Neural progenitor cell (in vitro differentiated cells): ENCODE results near the gene TELO2. TPM values are rescaled to one million over a fixed set of nuclear protein-coding genes. Genes with fewer than 3 reads are reported as not detected.

Experiments
- DNase-seq: peaks from one replicate; pipeline ENCODE4 v3.0.0-alpha.2; 2016; ENCODE audit warnings: low spot score
- H2AFZ ChIP-seq: fragments of 200-600 bp; sonication (generic); replicated peaks from 2 replicates; pipeline ENCODE4 v1.6.1; 2016; ENCODE audit warnings: antibody characterized with exemption
- H3F3A ChIP-seq: fragments of 200-600 bp; sonication (generic); 2 replicates; pipeline ENCODE4 v1.6.1; 2016; ENCODE audit warnings: antibody characterized with exemption, low read depth
- H3K27ac ChIP-seq: fragments of 200-600 bp; sonication (generic); 2 replicates; pipeline ENCODE4 v1.5.1; 2016; ENCODE audit warnings: mild to moderate bottlenecking
- H3K27me3 ChIP-seq: fragments of 200-600 bp; sonication (generic); 2 replicates; pipeline ENCODE4 v1.6.1; 2016; ENCODE audit warnings: mild to moderate bottlenecking, moderate library complexity
- H3K36me3 ChIP-seq: fragments of 200-600 bp; sonication (generic); 2 replicates; pipeline ENCODE4 v1.5.1; 2016
- H3K4me1 ChIP-seq: fragments of 200-600 bp; sonication (generic); 2 replicates; pipeline ENCODE4 v1.6.1; 2016; ENCODE audit warnings: mixed run types
- H3K4me2 ChIP-seq: fragments of 200-600 bp; sonication (generic); 2 replicates; pipeline ENCODE4 v1.6.1; 2016
- H3K4me3 ChIP-seq: fragments of 200-600 bp; sonication (generic); 2 replicates; pipeline ENCODE4 v1.5.1; 2016
- H3K79me2 ChIP-seq: fragments of 200-600 bp; sonication (generic); 2 replicates; pipeline ENCODE4 v1.6.1; 2016; ENCODE audit warnings: low read depth
- H3K9ac ChIP-seq: fragments of 200-600 bp; sonication (generic); 2 replicates; pipeline ENCODE4 v1.6.1; 2016
- H3K9me3 ChIP-seq: fragments of 200-600 bp; sonication (generic); 2 replicates; pipeline ENCODE4 v1.5.1; 2016; ENCODE audit warnings: low read depth
- H4K20me1 ChIP-seq: fragments of 200-600 bp; sonication (generic); 2 replicates; pipeline ENCODE4 v1.6.1; 2016; ENCODE audit warnings: low read depth
- H3K27ac Mint-ChIP-seq: 3 replicates; pipeline ENCODE4 v1.8.0; 2021; ENCODE audit warnings: mixed read lengths
- H3K27me3 Mint-ChIP-seq: 2 replicates; pipeline ENCODE4 v1.8.0; 2022; ENCODE audit warnings: low read depth, mild to moderate bottlenecking, inconsistent platforms, moderate library complexity, mixed read lengths; ENCODE audit not compliant: insufficient read depth
- H3K36me3 Mint-ChIP-seq: 3 replicates; pipeline ENCODE4 v1.8.0; 2021; ENCODE audit warnings: mixed read lengths
- H3K4me1 Mint-ChIP-seq: 3 replicates; pipeline ENCODE4 v1.8.0; 2021; ENCODE audit warnings: mixed read lengths
- H3K4me3 Mint-ChIP-seq: 3 replicates; pipeline ENCODE4 v1.8.0; 2021; ENCODE audit warnings: mild to moderate bottlenecking, moderate library complexity, mixed read lengths
- H3K9me3 Mint-ChIP-seq: 3 replicates; pipeline ENCODE4 v1.8.0; 2020; ENCODE audit warnings: mixed read lengths
- CTCF ChIP-seq: fragments of 200-600 bp; sonication (generic); IDR thresholded peaks from 2 replicates; pipeline ENCODE4 v1.5.1; 2017; ENCODE audit warnings: antibody characterized with exemption, mild to moderate bottlenecking
- EZH2 ChIP-seq: fragments of 200-600 bp; sonication (generic); IDR thresholded peaks from 2 replicates; pipeline ENCODE4 v1.6.1; 2017; ENCODE audit warnings: antibody characterized with exemption, mild to moderate bottlenecking, moderate library complexity
- EZH2phosphoT487 ChIP-seq: fragments of 200-600 bp; sonication (generic); IDR thresholded peaks from 2 replicates; pipeline ENCODE4 v1.6.1; 2017; ENCODE audit warnings: antibody characterized with exemption
- total RNA-seq: library from RNA; depleted of rRNA; stranded (reverse); fragments of >200 nt; gene quantifications from 2 replicates; pipeline ENCODE4 v1.2.3, GENCODE V29; 2015; ENCODE audit warnings: low replicate concordance

The TELO2 gene
- total RNA-seq, 1 donor from 2014 or later: 18.3 TPM

GRCh38 chr16:1497014-1497598 lies 3.9 kb downstream of the TELO2 start:
- H3K36me3 Mint-ChIP-seq: peaks cover 2% of the 10 kb centered on the region
- no peaks in the 10 kb centered on the region for H3K9me3 Mint-ChIP-seq
- Histone ChIP-seq H3K4me2 (no peak overlapping the region), H4K20me1 (peaks cover 12% of the 10 kb centered on the region), H3K27me3 (no peaks in the 10 kb centered on the region), H3K4me3 (no peak overlapping the region), H3F3A (peaks cover 11% of the 10 kb centered on the region), H3K36me3 (no peaks in the 10 kb centered on the region), H3K9ac (no peak overlapping the region), H3K4me1 (peaks cover 10% of the 10 kb centered on the region), H3K27ac (no peak overlapping the region), H3K79me2 (peaks cover 23% of the 10 kb centered on the region), H2AFZ (no peak overlapping the region), H3K9me3 (no peaks in the 10 kb centered on the region)
- no peak for DNase-seq
- no peak overlapping the region for H3K27ac Mint-ChIP-seq
- TF ChIP-seq EZH2phosphoT487: no peak
- TF ChIP-seq CTCF: no peak
- no peak for TF ChIP-seq EZH2
- H3K27me3 Mint-ChIP-seq: no peaks in the 10 kb centered on the region
- H3K4me1 Mint-ChIP-seq: peaks cover 7% of the 10 kb centered on the region
- no peak overlapping the region for H3K4me3 Mint-ChIP-seq

GRCh38 chr16:1498899-1499676 lies 5.9 kb downstream of the TELO2 start:
- Histone ChIP-seq H2AFZ (no peak overlapping the region), H3K27ac (no peak overlapping the region), H3K27me3 (no peaks in the 10 kb centered on the region), H3K79me2 (peaks cover 15% of the 10 kb centered on the region), H3K9me3 (no peaks in the 10 kb centered on the region), H3K36me3 (no peaks in the 10 kb centered on the region), H3K4me1 (peaks cover 2% of the 10 kb centered on the region), H3K9ac (no peak overlapping the region), H4K20me1 (peaks cover 8% of the 10 kb centered on the region), H3F3A (no peaks in the 10 kb centered on the region), H3K4me3 (no peak overlapping the region), H3K4me2 (no peak overlapping the region)
- TF ChIP-seq EZH2phosphoT487 (no peak), CTCF (no peak), EZH2 (no peak)
- no peak overlapping the region for H3K4me3 Mint-ChIP-seq
- H3K27ac Mint-ChIP-seq: no peak overlapping the region
- no peaks in the 10 kb centered on the region for H3K9me3 Mint-ChIP-seq
- DNase-seq: no peak
- H3K4me1 Mint-ChIP-seq: no peaks in the 10 kb centered on the region
- no peaks in the 10 kb centered on the region for H3K27me3 Mint-ChIP-seq
- peaks cover 9% of the 10 kb centered on the region for H3K36me3 Mint-ChIP-seq

- Histone ChIP-seq H3K4me3 (no peak overlapping the region), H3F3A (no peaks in the 10 kb centered on the region), H3K9ac (no peak overlapping the region), H3K27ac (no peak overlapping the region), H3K4me1 (no peaks in the 10 kb centered on the region), H2AFZ (no peak overlapping the region), H3K4me2 (no peak overlapping the region), H3K9me3 (no peaks in the 10 kb centered on the region), H3K27me3 (no peaks in the 10 kb centered on the region), H3K79me2 (peaks cover 7% of the 10 kb centered on the region), H4K20me1 (no peaks in the 10 kb centered on the region), H3K36me3 (no peaks in the 10 kb centered on the region)
- TF ChIP-seq CTCF (no peak), EZH2 (no peak), EZH2phosphoT487 (no peak)
- Mint-ChIP-seq H3K4me3 (no peak overlapping the region), H3K9me3 (no peaks in the 10 kb centered on the region), H3K27me3 (no peaks in the 10 kb centered on the region), H3K27ac (no peak overlapping the region), H3K4me1 (no peaks in the 10 kb centered on the region), H3K36me3 (peaks cover 9% of the 10 kb centered on the region)
- no peak for DNase-seq
Measured at GRCh38 chr16:1499756-1500464, 6.8 kb downstream of the TELO2 start.
